Measurements from ENCODE around the gene GLUL.

DNA sequence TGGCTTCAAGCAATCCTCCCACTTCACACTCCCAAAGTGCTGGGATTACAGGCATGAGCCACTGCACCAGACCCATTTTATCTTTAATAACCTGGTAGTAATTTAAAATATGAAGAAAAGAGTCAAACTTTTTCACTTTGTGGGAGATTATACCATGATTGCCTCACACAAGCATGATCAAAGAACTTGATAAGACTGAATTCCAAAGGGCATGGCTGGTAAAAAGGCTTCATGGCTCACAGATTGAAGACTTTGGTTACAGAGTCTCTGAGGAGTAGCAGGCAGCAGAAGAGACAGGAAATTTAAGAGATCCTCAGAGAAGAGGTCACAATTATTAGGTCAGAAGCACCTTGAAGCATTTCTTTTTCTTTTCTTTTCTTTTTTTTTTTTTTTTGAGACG is 42.0 kb upstream of the GLUL start:
- no peak for TF ChIP-seq POLR2A (IDR thresholded peaks at IDR 0.05)
- TF ChIP-seq, protein P1, sequence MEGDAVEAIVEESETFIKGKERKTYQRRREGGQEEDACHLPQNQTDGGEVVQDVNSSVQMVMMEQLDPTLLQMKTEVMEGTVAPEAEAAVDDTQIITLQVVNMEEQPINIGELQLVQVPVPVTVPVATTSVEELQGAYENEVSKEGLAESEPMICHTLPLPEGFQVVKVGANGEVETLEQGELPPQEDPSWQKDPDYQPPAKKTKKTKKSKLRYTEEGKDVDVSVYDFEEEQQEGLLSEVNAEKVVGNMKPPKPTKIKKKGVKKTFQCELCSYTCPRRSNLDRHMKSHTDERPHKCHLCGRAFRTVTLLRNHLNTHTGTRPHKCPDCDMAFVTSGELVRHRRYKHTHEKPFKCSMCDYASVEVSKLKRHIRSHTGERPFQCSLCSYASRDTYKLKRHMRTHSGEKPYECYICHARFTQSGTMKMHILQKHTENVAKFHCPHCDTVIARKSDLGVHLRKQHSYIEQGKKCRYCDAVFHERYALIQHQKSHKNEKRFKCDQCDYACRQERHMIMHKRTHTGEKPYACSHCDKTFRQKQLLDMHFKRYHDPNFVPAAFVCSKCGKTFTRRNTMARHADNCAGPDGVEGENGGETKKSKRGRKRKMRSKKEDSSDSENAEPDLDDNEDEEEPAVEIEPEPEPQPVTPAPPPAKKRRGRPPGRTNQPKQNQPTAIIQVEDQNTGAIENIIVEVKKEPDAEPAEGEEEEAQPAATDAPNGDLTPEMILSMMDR (IDR thresholded peaks at IDR 0.05): no peak
